Transverse colon (tissue), 4 donors: ENCODE data around the gene SMAD7. TPM values are rescaled to one million over a fixed set of nuclear protein-coding genes. Genes with fewer than 3 reads are reported as not detected.

Source experiments
- DNase-seq: peaks from one replicate; pipeline ENCODE4 v3.0.0-alpha.2; 2019
- H3K27ac ChIP-seq, 4 donors: fragments of 200-600 bp; sonication (generic); 2 replicates each; pipeline ENCODE4 v1.5.1; 2016 to 2018; ENCODE audit warnings: inconsistent platforms in 4 of 4
- H3K27me3 ChIP-seq: fragments of 200-600 bp; sonication (generic); 2 replicates; pipeline ENCODE4 v1.5.1; 2017; ENCODE audit warnings: inconsistent platforms
- H3K36me3 ChIP-seq, 4 donors: fragments of 200-600 bp; sonication (generic); 2 replicates each; pipeline ENCODE4 v1.5.1; 2017 to 2019; ENCODE audit warnings: inconsistent platforms in 4 of 4
- H3K4me1 ChIP-seq, 4 donors: fragments of 200-600 bp; sonication (generic); 2 replicates each; pipeline ENCODE4 v1.5.1; 2017 to 2020; ENCODE audit warnings: inconsistent platforms in 4 of 4
- H3K4me3 ChIP-seq, 4 donors: fragments of 200-600 bp; sonication (generic); 1 replicate in 1 of 4; 2 replicates in 3 of 4; pipeline versions ENCODE4 v1.5.1 to v1.6.1; 2017 to 2019; ENCODE audit warnings: inconsistent platforms in 4 of 4
- H3K9me3 ChIP-seq, 2 donors: fragments of 200-600 bp; sonication (generic); 2 replicates each; pipeline ENCODE4 v1.5.1; 2017 to 2019; ENCODE audit warnings: inconsistent platforms in 2 of 2
- CTCF ChIP-seq, 5 experiments: fragments of 200-600 bp in 3 of 5; fragments of 450-650 bp in 2 of 5; sonication (generic) in 3 of 5; IDR thresholded peaks; 1 replicate in 2 of 5; 2 replicates in 3 of 5; pipeline ENCODE4 v1.5.1; 2016 to 2017; ENCODE audit warnings: antibody characterized with exemption in 5 of 5, inconsistent platforms in 3 of 5, mild to moderate bottlenecking in 2 of 5, moderate library complexity in 1 of 5
- EP300 ChIP-seq: sonication (generic); formaldehyde crosslinking; IDR thresholded peaks from one replicate; pipeline ENCODE4 v1.6.1; 2017; ENCODE audit warnings: antibody characterized with exemption, low read depth
- POLR2A ChIP-seq: fragments of 450-650 bp; IDR thresholded peaks from one replicate; pipeline ENCODE4 v1.6.1; 2016; ENCODE audit warnings: antibody characterized with exemption, mild to moderate bottlenecking, moderate library complexity
- POLR2AphosphoS5 ChIP-seq, 3 donors: sonication (generic); formaldehyde crosslinking; IDR thresholded peaks; one replicate each; pipeline ENCODE4 v1.6.1; 2016; ENCODE audit warnings: antibody characterized with exemption in 3 of 3
- WGBS, 2 donors: methylation state at CpG; one replicate each; pipeline ENCODE4 v1.1.5; 2018; ENCODE audit warnings: low coverage in 1 of 2; 5-methylcytosine and 5-hydroxymethylcytosine counted together
- in situ Hi-C, 4 donors: fragments of 200-750 bp; cut with MboI; loops; one replicate each; pipeline versions ENCODE4 v1.15.0 to v1.15.1; 2017; ENCODE audit warnings: low sequenced_read_pairs in 3 of 4, low pct_ligation_motif_present in 1 of 4, low pct_unique_long_range_greater_than_20kb in 1 of 4
- intact Hi-C: fragments of 100-400 bp; cut with DNase I; formaldehyde crosslinking; loops from one replicate; pipeline ENCODE4 v1.15.1; 2023; ENCODE audit warnings: low total_unique reads
- total RNA-seq, 4 donors: library from RNA; depleted of rRNA; stranded (reverse); fragments of >200 nt; gene quantifications; one replicate each; pipeline ENCODE4 v1.1.0, GENCODE V29; 2016

SMAD7 gene
- total RNA-seq, 4 donors from 2014 or later: 76.0 to 199 (median 77.1) TPM

- in situ Hi-C loops: no loop called here
Observed at GRCh38 chr18:48946329-48946835, 4.4 kb downstream of the SMAD7 start.

GRCh38 chr18:48945953-48946217, 4.9 kb downstream of the SMAD7 start:
- no peak for TF ChIP-seq POLR2AphosphoS5 (IDR thresholded peaks at IDR 0.05)
- TF ChIP-seq EP300: no peak
- no peak for TF ChIP-seq CTCF (IDR thresholded peaks at IDR 0.05)
- no peak for TF ChIP-seq POLR2A
- peaks cover 49 to 79% (median 73%) of the 10 kb centered on the region in 4 donors for H3K4me1 ChIP-seq
- no peak for DNase-seq
- peak overlapping the region in 1 of 4 donors; percentile 73 for H3K4me3 ChIP-seq
- no peaks in the 10 kb centered on the region for H3K36me3 ChIP-seq
- intact Hi-C loops (loop anchor here (10.0 kb wide), 1 partner anchor 161 kb away; no protein-coding TSS in a partner anchor), in situ Hi-C loops (no loop called here)
- H3K27me3 ChIP-seq: no peaks in the 10 kb centered on the region
- H3K27ac ChIP-seq: peak overlapping the region; percentile 98 to 100 (median 98)
- H3K9me3 ChIP-seq: no peaks in the 10 kb centered on the region

More at GRCh38 chr18:48946329-48946835, 4.4 kb downstream of the SMAD7 start:
- peaks cover 45 to 74% (median 68%) of the 10 kb centered on the region in 4 donors for H3K4me1 ChIP-seq
- H3K27ac ChIP-seq: peak overlapping the region; percentile 98 to 100 (median 98)
- 26 to 42% methylated on average over 4 to 8 of the region's 8 CpGs for WGBS, 2 donors
- peak overlapping the region in 2 of 4 donors; percentile 73 to 92 for H3K4me3 ChIP-seq
- DNase-seq: peak; percentile 17
- H3K36me3 ChIP-seq: no peaks in the 10 kb centered on the region
- H3K27me3 ChIP-seq: no peaks in the 10 kb centered on the region
- intact Hi-C loops: loop anchor here (10.0 kb wide), 1 partner anchor 162 kb away; no protein-coding TSS in a partner anchor
- no peak for TF ChIP-seq EP300
- TF ChIP-seq POLR2A: no peak
- TF ChIP-seq CTCF (IDR thresholded peaks at IDR 0.05): no peak
- TF ChIP-seq POLR2AphosphoS5 (IDR thresholded peaks at IDR 0.05): peak in 1 of 3 donors; percentile 23
- no peaks in the 10 kb centered on the region for H3K9me3 ChIP-seq

GRCh38 chr18:48944634-48945033, 6.1 kb downstream of the SMAD7 start:
- TF ChIP-seq EP300 (no peak), POLR2A (no peak), POLR2AphosphoS5 (IDR thresholded peaks at IDR 0.05) (no peak), CTCF (IDR thresholded peaks at IDR 0.05) (no peak)
- Histone ChIP-seq H3K4me1 (peaks cover 62 to 91% (median 85%) of the 10 kb centered on the region in 4 donors), H3K27me3 (no peaks in the 10 kb centered on the region), H3K27ac (peak overlapping the region; percentile 92 to 100 (median 98)), H3K4me3 (peak overlapping the region in 1 of 4 donors; percentile 11), H3K36me3 (no peaks in the 10 kb centered on the region), H3K9me3 (no peaks in the 10 kb centered on the region)
- WGBS, 2 donors: 80 to 82% methylated on average over 1 to 7 of the region's 7 CpGs
- DNase-seq: no peak
- intact Hi-C loops: loop anchor here (10.0 kb wide), 1 partner anchor 160 kb away; no protein-coding TSS in a partner anchor
- in situ Hi-C loops: no loop called here

GRCh38 chr18:48943736-48944527, 6.8 kb downstream of the SMAD7 start:
- intact Hi-C loops: loop anchor here (10.0 kb wide), 1 partner anchor 159 kb away; no protein-coding TSS in a partner anchor

More at GRCh38 chr18:48943736-48944527, 6.8 kb downstream of the SMAD7 start:
- Histone ChIP-seq H3K4me1 (peaks cover 67 to 94% (median 92%) of the 10 kb centered on the region in 4 donors), H3K9me3 (no peaks in the 10 kb centered on the region), H3K27ac (peak overlapping the region; percentile 92 to 100 (median 98)), H3K4me3 (no peak overlapping the region), H3K27me3 (no peaks in the 10 kb centered on the region), H3K36me3 (no peaks in the 10 kb centered on the region)
- TF ChIP-seq CTCF (IDR thresholded peaks at IDR 0.05) (no peak), POLR2A (no peak), POLR2AphosphoS5 (IDR thresholded peaks at IDR 0.05) (no peak), EP300 (no peak)
- peak; percentile 26 for DNase-seq
- in situ Hi-C loops: no loop called here
- WGBS, 2 donors: 72 to 78% methylated on average over 5 to 8 of the region's 8 CpGs
